Midbrain (tissue), 1 donor: Measurements from ENCODE around the gene CPLX1.

Experiments
- DNase-seq: peaks from one replicate; lab custom pipeline; 2025; lab: John Stamatoyannopoulos, UW

The CPLX1 gene

DNA sequence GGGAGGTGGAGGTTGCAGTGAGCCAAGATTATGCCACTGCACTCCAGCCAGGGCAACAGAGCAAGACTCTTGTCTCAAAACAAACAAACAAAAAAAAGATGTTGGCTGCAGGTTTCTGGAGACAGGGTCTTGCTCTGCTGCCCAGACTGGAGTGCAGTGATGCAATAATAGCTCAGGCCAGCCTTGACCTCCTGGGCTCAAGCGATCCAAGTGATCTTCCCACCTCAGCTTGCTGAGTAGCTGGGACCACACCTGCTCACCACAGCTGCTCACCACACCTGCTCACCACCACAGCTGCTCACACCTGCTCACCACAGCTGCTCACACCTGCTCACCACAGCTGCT, 29.9 kb upstream of the CPLX1 start:
- no peak for DNase-seq

DNA sequence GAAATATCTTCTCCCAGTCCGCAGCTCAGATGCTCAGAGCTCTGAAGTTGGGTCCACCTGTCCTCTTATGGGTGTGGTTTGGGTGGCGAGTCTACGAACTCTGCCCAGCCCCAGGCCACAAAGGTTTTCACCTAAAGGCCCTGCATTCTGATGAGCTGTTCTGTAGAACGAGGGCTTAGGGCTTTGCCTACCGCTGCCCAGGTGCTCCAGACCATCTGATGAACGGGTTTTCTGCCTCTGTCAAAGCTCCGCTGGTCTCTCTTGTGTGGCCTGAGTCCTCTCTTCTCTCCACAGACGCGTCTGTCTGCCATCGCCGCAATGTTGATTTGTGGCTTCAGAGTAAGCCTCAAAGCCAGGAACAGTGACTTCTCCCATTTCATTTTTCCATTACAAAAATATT, 28.4 kb upstream of the CPLX1 start:
- DNase-seq, result no peak

DNA sequence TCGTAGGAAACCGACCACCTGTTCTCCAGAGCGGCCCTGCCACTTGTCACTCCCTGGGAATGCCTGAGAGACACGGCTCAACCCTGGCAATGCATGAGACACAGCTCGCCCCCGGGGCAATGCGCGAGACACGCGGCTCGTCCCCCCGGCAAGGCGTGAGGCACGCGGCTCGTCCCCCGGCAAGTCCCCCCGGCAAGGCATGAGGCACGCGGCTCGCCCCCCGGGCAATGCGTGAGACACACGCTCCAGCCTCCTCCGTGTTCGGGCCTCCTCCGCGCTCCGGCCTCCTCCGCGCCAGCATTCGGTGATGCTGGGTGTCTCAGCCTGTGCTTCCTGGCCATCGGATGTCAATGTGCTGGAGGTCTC, 27.5 kb upstream of the CPLX1 start:
- no peak for DNase-seq

DNA sequence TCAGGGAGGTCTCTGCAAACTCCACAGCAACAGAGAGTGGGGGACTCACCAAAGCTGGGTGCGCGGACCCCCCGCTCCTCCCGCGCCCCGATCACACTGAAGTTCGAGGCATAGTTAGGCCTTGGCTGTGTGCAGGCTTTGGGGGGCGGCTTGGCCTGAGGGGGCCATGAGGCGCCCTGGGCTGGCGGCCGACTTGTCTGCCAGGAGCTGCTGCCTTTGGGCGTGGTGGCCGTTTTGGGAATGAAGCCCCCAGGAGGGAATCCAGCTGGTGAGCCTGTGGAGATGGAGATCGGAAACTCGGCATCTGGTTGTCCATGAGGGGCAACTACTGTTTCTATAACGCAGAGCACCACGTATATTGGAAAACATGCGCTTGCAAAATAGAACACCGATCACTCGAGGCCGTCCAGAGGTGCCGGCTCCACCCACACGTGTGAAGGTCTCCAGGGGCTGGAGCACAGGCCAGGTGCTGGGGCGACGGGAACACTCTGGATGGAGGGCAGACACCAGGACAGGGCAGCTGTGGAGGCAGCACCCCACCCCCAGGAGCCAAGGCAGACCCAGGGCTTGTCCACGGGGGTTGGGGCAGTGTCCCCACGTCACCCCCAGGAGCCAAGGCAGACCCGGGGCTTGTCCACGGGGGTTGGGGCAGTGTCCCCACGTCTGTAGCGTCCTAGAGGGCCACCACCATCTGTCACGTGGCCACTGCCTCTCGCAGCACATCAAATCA, 25.9 kb upstream of the CPLX1 start:
- no peak for DNase-seq

DNA sequence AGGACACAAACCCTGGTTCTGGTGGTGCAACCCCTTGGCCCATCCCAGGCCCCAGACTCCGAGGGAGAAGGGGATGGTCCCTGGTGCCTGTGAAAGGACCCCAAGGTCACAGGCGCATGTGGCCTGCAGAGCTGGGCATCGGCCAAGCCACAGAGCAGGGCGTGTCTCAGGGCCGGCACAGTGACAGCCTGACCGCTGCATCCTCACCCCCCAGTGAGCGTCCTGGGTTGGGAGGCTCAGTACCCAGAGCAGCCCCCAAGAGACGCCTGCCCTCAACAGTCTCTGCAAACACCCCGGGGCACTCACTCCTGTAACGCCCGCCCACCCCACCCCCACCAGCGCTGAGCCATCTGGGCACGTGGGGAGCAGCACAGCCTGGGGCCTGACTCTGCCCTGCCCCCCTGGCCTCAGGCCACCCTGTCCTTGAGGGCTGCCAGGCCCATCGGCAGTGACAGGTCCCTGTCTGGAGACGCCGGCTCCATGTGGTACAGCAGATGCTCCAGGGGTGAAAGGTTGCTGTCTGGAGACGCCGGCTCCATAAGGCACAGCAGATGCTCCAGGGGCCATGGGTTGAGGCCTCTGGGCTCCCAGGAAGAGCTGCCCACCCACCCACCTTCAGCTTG, 24.5 kb upstream of the CPLX1 start:
- DNase-seq, result no peak

DNA sequence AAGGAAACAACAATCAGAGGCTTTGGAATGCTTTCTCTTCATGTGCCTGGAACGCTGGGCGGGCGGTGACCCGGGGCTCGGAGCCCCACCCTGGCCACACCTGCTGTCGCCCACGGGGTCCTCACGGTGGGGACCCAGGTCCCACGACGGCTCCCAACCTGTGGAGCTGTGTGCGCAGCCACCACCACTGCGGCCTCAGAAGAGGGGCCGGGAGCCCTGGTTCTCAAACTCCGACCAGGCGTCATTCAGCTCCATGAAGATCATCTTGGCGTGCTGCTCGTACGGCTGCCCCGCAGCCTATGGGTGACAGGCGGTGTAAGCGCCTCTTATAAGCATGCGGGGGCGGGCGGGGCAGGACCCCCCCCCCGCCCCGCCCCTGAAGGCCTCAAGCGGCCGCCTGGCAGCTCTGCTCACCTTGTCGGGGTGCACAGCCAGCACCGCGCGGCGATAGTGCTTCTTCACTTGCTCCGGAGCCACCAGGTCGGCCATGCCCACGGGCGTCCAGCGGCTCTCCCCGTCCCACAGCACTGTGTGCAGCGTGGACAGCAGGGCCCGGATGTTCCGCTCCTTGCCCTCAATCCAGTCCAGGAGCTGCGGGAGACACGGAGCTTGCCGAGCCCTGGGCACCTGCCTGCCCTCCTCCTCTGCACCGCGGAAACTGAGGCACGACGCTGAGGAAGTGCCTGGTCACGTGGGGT, 23.7 kb upstream of the CPLX1 start:
- no peak for DNase-seq

DNA sequence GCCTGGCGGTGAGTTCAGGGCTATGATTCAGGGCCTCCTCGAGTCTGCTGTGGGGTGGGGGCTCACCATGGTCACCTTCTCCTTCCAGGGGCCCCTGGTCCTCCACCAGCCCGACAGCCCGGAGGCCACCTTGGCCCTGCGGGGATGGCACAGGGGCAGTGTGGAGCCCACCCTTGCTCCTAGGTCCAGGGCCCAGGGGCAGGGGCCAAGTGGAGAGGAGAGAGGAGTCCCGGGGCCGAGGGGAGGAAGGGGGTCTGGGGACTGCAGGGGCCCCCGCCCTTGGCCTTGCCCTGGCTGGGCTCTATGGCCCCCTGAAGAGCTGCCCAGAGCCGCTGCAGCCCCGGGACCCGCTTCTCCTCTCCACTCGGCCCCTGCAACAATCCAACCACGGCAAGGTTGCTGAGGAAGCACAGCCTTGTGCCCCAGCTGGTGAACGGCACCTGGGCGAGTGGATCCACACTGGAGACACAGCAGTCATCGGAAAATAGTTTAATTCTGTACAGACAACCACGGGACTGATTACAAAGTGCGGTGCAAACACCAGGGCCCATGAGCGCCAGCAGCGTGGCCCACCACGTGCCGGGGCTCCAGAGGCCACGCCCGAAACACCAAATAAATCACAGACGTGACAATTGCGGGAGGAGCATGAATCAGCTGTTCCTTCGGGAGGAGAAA, 23.0 kb upstream of the CPLX1 start:
- no peak for DNase-seq

DNA sequence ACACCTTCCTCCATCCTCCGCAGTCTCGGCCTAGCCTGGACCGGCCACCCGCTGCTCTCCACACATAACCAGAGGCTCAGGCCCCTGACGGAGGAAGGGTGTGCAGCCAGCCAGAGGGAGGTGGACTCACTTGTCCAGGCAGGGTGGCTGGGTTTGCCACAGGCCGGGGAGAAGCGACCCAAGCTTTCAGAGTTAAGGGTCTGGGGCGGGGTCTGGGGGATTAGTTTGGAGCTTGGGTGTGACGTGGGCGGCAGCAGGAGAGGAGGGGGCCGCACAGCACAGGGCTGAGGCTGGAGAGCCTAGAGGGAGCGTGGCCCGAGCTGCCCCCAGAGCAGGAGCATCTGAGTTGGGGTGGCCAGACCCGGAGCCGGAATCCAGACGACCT, 22.4 kb upstream of the CPLX1 start:
- DNase-seq, result no peak

DNA sequence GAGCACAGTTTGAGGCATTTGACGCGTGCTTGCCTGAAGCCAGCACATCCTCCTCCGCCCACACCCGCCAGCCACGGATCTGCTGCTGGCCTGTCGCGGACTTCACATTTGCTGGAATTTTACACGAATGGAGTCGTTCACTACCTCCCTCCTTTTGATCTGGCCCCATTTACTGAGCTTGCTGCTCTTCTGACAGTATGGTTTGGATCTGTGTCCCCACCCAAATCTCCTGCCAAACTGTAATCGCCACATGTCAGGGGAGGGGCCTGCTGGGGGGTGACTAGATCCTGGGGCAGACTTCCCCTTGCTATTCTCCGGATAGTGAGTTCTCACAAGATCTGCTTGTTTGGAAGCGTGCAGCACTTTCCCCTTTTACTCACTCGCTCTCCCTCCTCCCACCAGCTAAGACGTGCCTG, 19.9 kb upstream of the CPLX1 start:
- no peak for DNase-seq

DNA sequence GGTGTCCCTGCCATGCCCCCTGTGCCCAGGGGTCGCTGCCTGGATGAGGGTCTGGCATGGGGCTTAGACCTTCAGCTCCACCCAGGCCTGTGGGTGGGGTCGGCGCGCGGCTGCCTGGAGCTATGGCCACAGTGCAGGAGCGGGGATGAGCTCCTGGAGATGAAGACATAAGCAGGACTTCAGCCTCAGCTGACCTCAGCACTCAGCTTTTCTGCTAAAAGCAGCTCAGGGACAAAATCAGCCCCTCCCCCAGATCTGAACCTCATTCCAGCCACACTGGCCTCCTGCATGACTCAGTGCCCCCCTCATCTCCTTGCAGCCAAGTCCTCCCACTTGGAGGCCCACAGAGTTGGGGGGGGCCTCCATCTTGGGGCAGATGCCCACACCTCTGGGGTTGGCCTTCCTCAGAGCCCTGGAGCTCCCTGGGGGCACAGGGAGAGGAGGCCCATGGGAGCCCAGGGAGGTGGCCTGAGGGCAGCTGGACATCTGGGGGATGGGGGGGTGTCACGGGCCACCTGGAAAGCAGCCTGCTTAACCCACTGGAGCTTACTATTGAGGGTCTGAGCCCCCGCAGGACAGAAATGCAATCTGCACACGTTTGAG, 19.4 kb upstream of the CPLX1 start:
- no peak for DNase-seq

DNA sequence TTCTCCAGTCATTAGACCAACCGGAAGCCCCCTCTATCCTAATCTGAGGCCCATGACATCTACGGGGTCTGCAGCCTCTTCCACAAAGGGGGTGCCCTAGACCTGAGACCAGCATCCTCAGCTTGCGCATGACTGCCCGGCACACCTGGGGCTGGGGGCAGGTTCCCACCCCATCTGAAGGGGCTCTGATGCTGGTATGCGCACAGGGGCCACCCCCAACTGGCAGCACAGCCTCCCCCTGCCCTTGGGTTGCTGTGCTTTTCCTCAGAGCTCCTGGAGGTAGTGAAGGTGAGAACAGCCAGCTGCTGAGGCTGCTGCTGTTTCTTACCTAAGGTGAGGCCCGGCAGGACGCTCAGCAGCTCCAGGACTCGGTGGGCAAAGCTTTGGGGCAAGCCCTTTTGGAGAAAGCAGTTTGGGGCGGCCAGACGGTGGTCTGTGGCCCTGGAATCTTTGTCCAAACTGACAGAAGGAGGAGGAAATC, 18.9 kb upstream of the CPLX1 start:
- no peak for DNase-seq

DNA sequence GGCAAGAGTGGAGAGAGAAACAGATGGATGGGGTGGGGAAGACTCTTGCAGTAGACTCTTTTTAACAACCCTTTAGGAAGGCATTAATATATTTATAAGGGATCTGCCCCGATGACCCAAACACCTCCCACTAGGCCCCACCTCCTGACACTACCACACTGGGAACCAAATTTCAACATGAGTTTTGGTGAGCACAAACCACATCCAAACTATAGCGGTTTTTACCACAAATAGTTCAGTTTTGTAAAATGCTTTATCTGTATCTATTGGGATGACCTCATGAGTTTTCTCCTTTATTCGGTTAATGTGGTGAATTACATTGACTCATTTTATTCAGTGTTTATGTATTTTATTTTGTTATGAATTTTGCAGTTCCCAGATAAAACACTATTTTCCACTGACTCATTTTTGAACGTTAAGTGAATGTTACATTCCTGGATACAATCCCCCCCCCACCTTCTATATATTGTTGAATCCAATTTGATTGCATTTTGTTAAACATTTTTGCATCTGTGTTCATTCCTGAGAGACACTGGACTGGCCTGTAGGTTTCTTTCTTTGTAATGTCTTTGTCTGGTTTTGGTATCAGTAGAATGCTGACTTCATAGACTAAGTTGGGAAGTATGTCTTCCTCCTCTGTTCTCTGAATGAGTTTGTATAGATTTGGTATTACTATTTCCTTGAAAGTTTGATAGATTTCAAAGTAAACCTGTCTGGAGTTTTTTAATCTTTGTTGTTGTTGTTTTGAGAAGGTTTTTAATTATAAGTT, 13.9 kb upstream of the CPLX1 start:
- DNase-seq, result no peak

DNA sequence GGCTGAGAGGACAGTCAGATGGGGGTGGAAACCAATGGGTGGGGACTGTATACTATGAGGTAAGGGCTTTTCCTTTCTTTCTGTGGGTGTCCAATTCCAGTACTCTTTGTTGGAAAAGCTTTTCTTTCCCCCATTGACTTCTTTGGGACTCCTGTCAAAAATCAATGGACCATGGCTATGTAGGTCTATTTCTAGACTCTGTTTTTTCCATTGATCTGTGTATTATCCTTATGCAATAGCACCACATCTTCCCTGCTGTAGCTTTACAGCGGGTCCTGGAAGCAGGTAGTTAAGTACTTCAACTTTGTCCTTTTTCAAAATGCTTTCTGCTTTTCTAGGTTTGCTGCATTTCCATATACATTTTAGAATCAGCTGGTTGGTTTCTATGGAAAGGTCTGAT, 11.8 kb upstream of the CPLX1 start:
- no peak for DNase-seq

DNA sequence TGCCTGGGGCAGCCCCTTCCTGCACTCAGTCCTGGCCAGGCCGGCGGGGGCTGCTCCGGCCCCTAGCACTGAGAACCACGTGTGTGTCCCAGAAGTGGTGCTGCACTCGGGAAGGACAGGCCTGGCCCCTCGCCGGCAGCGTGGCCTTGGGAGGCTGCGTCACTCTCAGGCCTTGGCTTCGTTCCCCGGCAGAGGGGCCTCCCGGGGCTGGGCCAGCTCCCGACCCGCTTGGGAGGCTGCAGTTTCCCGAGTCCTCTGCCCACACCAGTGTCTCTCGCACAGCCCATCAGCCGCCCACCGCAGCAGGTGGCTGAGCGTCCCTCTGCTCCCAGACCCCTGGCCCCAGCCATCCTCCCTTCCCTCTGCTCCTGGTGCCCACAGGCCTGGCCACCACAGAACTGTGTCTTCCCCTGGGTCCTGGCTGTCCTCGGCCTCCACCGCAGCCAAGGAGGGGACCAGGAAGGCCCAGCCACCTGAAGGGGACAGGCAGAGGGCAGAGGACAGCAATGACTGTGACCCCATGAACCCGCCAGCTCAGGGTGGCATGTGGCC, 10.9 kb upstream of the CPLX1 start:
- DNase-seq, result no peak

DNA sequence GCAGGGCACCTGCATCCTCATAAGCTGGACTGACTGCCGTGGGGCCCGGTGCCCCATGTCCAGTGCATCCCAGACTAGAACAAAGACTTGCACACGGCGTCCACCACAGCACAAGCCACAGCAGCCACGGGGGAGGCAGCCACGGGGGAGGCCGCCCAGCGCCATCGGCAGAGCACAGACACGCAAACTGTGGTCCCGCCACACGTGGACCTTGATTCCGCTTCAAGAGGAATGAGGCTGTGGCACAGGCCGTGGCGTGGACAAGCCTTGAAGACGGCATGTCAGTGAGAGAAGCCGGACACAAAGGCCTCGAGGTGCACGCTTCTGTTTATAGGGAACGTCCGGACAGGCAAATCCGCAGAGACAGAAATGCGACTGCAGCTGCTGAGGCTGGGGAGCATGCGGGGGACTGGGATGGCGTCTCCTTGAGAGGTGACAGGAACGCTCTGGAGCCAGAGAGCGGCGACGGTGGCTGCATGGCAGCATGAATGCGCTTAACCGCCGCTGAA, 10.1 kb upstream of the CPLX1 start:
- no peak for DNase-seq

DNA sequence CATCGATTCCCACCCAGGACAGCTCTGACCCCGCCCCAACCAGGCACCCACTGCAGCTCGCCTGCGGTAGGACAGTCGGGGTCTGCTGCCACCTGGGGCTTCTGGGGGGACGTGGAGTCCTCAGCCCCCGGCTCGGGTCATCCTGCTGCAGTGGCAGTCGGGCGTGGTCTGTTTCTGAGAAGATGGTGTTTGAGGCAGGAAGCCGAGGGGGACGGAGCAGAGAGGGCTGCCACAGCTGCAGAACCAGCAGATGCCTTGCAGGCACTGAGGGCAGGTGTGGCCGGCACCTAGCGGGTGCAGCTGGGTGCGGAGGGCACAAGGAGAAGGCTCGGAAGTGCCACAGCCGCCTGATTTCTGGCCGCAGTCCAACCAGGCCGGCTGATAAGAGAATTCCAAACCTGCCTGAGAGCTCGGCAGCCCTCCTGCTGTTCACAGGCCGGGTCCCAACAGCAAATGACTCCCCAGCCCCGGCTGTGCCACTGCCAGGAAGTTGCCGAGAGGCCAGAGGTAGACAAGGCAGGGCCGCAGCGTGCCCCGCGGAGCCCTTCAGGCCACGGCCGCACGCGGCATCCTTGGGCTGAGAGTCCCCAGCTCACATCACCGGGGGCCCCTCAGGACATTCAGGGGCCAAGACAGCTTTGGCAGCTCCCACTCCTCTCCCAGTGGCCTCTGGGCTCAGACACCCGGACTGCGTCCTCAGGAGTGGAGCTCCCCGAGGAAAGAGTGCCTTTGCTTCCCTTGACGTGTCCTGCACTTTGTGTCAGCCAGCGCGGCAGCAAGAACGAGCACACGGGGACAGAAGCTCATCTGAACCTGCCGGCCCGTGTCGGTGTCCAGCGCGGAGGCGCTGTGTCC, 9.4 kb upstream of the CPLX1 start:
- DNase-seq, result no peak

DNA sequence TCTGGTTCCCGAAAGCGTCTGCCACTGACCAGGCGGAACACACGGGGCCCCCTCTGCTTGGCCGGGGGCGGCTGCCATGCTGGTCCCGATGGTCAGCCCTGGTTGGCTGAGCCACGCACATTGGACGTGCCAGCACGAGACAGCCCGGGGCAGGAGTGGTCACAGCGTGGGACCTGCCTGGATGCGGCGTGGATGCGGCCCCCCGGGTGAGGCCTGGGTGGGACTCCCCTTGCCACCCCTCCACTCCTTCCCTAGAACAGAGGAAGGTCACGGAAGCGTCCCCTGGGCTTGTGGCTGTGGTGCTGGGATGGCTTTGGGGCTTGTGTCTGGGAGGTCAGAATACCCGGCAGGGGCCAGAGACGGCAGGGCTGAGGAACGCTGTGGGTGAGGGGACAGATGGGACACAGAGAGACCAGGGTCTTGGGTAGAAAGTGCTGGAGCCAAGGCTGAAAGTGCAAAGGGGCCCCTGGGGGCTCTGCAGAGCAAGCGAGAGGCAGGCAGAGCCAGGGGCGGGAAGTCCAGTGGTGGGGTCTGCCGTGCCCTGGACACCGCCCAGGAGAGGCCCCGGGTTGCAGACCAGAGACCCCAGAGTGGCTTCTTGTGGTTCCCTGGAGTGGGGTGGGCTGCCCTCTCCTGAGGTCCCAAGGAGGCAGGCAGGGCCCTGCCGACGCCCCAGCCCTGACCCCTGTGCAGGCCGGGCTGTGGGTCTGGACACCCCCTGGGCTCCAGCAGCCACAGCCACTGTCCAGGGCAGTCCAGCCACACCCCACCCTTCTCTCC, 8.6 kb upstream of the CPLX1 start:
- DNase-seq, result no peak

DNA sequence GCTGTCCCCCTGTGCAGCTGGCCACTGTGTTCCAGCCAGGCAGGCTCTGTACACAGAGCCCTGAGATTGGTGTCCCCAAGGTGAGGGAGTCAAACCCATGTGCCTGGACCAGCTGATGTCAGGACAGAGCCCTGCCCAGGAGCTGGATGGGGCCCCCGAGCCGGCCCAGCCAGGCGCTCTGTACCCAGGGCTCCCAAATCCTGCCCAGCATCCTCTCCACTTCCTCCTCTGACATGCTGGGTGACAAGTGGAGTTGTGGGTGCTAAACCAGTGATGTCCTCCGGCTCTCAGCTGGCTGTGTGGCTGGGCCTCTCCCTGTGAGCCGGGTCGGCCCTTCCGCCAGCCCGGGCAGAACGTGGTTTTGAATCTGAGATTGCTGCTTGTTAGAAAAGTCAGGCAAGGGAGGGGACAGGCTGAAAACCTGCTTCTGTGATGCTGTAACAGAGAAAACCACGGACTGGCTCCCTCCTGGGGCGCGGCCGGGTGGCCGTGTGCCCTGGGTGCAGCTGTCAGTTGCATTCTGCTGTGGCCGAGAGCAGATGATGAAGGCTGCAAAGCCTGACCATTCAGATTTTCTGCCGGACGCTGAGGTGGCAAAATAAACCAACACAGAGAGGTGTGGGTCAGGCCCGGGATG, 7.9 kb upstream of the CPLX1 start:
- no peak for DNase-seq

DNA sequence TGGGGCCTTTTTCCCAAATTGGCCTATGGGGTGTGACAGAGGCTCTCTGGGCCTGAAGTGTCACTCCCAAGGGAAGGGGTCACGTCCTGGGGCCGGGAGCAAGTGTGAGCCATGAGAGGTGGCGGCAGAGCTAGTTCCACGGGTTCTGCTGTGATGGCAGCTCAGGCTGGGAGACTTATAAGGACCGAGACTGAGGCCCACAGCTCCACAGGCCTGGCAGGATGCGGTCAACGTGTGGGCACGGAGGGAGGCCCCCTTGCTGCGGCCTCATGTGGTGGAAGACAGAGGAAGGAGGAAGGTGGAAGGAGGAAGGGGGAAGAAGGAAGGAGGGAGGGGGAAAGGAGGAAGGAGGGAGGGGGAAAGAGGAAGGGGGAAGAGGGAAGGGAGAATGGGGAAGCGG, 7.2 kb upstream of the CPLX1 start:
- DNase-seq, result no peak
